Lung (tissue), 12 donors: ENCODE results near the gene FBXO2. TPM values are rescaled to one million over a fixed set of nuclear protein-coding genes. Genes with fewer than 3 reads are reported as not detected.

Experiments
- ATAC-seq: fragments of 200-7000 bp; cut with Tn5 transposase; one replicate; pipeline ENCODE4 v1.9.1; 2020; ENCODE audit warnings: moderate number of reproducible peaks; ENCODE audit not compliant: insufficient read depth, low FRiP score
- DNase-seq, 3 donors: peaks; one replicate each; pipeline ENCODE4 v3.0.0-alpha.2; 2013 to 2017
- H3K27ac ChIP-seq, 2 donors: one replicate each; pipeline ENCODE4 v1.5.1; 2013; ENCODE audit warnings: mild to moderate bottlenecking in 2 of 2, moderate library complexity in 2 of 2, control low read depth in 1 of 2, inconsistent platforms in 1 of 2, low read depth in 1 of 2, low read length in 1 of 2
- H3K27me3 ChIP-seq, 3 donors: one replicate each; pipeline ENCODE4 v1.5.1; 2013; ENCODE audit warnings: low read length in 2 of 3; ENCODE audit not compliant: control insufficient read depth in 3 of 3, insufficient read depth in 3 of 3
- H3K36me3 ChIP-seq, 4 donors: one replicate each; pipeline ENCODE4 v1.5.1; 2013; ENCODE audit warnings: low read length in 4 of 4, mild to moderate bottlenecking in 1 of 4, moderate library complexity in 1 of 4; ENCODE audit not compliant: control insufficient read depth in 4 of 4, insufficient read depth in 4 of 4
- H3K4me1 ChIP-seq, 5 donors: one replicate each; pipeline ENCODE4 v1.5.1; 2013; ENCODE audit warnings: low read length in 5 of 5, mild to moderate bottlenecking in 2 of 5, moderate library complexity in 1 of 5; ENCODE audit not compliant: control insufficient read depth in 5 of 5, insufficient read depth in 5 of 5
- H3K4me3 ChIP-seq: one replicate; pipeline ENCODE4 v1.5.1; 2013; ENCODE audit warnings: mild to moderate bottlenecking, control low read depth, moderate library complexity
- H3K9ac ChIP-seq, 2 donors: one replicate each; pipeline ENCODE4 v1.5.1; 2013; ENCODE audit warnings: low read length in 2 of 2, control low read depth in 1 of 2; ENCODE audit not compliant: insufficient read depth in 1 of 2
- H3K9me3 ChIP-seq, 4 donors: one replicate each; pipeline ENCODE4 v1.5.1; 2013; ENCODE audit warnings: low read length in 3 of 4, mild to moderate bottlenecking in 1 of 4, moderate library complexity in 1 of 4; ENCODE audit not compliant: control insufficient read depth in 4 of 4, insufficient read depth in 3 of 4
- CTCF ChIP-seq: IDR thresholded peaks from 2 replicates; pipeline ENCODE4 v1.5.1; 2012; ENCODE audit warnings: mild to moderate bottlenecking; ENCODE audit errors: control extremely low read depth, extremely low read depth
- WGBS, 2 donors: extraction: QIAGEN DNeasy Blood & Tissue Kit; methylation state at CpG; one replicate each; pipeline ENCODE4 v1.1.7; 2013; 5-methylcytosine and 5-hydroxymethylcytosine counted together
- polyA plus RNA-seq, 2 donors: library from polyadenylated mRNA; stranded (reverse); fragments of 200-250 nt; gene quantifications; one replicate each; pipeline ENCODE4 v1.2.1, GENCODE V29; 2013
- total RNA-seq, 2 donors: library from RNA; depleted of rRNA in 1 of 2; stranded (reverse); fragments of >200 nt in 1 of 2; gene quantifications; one replicate each; pipeline ENCODE4 v1.2.1, GENCODE V29; 2014 to 2021
- donor health status: control.
- donor health status: control.
- donor health status: Bipolar disorder and iron deficiency.
- donor health status: healthy.
- donor health status: DM: yes; HTN: yes; CAD: no.

The FBXO2 gene
- total and polyA plus RNA-seq, 4 donors = 0.20 to 12.5 (median 10.1) TPM

- H3K4me3 ChIP-seq = no peak overlapping the region
- no peak for ATAC-seq
- H3K36me3 ChIP-seq = no peaks in the 10 kb centered on the region
- no peaks in the 10 kb centered on the region for H3K27me3 ChIP-seq
- H3K9me3 ChIP-seq = peaks cover 0 to 8% (median 0%) of the 10 kb centered on the region in 4 donors
- 56 to 59% methylated on average over 15 of the region's 15 CpGs for WGBS, 2 donors
- H3K4me1 ChIP-seq = no peaks in the 10 kb centered on the region
- no peak overlapping the region for H3K9ac ChIP-seq
- no peak overlapping the region for H3K27ac ChIP-seq
- TF ChIP-seq CTCF = no peak
- DNase-seq = no peak
Measured at GRCh38 chr1:11629184-11630016, 24.8 kb downstream of the FBXO2 start.

GRCh38 chr1:11628767-11629166 lies 25.5 kb downstream of the FBXO2 start:
- no peak for TF ChIP-seq CTCF
- 92 to 96% methylated on average over 7 of the region's 7 CpGs for WGBS, 2 donors

GRCh38 chr1:11626551-11626950 lies 27.7 kb downstream of the FBXO2 start:
- Histone ChIP-seq H3K36me3 (no peaks in the 10 kb centered on the region), H3K9ac (no peak overlapping the region), H3K27ac (no peak overlapping the region), H3K9me3 (peaks cover 0 to 3% (median 0%) of the 10 kb centered on the region in 4 donors), H3K4me1 (no peaks in the 10 kb centered on the region), H3K4me3 (no peak overlapping the region), H3K27me3 (no peaks in the 10 kb centered on the region)
- DNase-seq (no peak), ATAC-seq (no peak)
- whole genome bisulfite sequencing, 2 donors = 76 to 78% methylated on average over 3 of the region's 3 CpGs
- TF ChIP-seq CTCF = no peak

More at GRCh38 chr1:11628767-11629166, 25.5 kb downstream of the FBXO2 start:
- Histone ChIP-seq H3K36me3 (no peaks in the 10 kb centered on the region), H3K9me3 (peaks cover 0 to 3% (median 0%) of the 10 kb centered on the region in 4 donors), H3K4me3 (no peak overlapping the region), H3K9ac (no peak overlapping the region), H3K27ac (no peak overlapping the region), H3K4me1 (no peaks in the 10 kb centered on the region), H3K27me3 (no peaks in the 10 kb centered on the region)
- no peak for DNase-seq
- ATAC-seq = no peak
